CD14-positive monocyte (primary cell): ENCODE data around the gene ZNF79. TPM values are rescaled to one million over a fixed set of nuclear protein-coding genes. Genes with fewer than 3 reads are reported as not detected.

Source experiments
- DNase-seq, 3 donors: peaks; one replicate each; pipeline ENCODE4 v3.0.0-alpha.2; 2011 to 2022
- H2AFZ ChIP-seq: 2 replicates; pipeline ENCODE4 v1.6.0; 2012; ENCODE audit warnings: mild to moderate bottlenecking, low read depth, low read length, inconsistent platforms; ENCODE audit not compliant: insufficient read depth, poor library complexity, severe bottlenecking
- H3K27ac ChIP-seq, 2 donors: 1 replicate in 1 of 2; 2 replicates in 1 of 2; pipeline ENCODE4 v1.5.1; 2012 to 2013; ENCODE audit warnings: low read length in 2 of 2, control low read depth in 1 of 2, inconsistent platforms in 1 of 2, low read depth in 1 of 2, mild to moderate bottlenecking in 1 of 2
- H3K27me3 ChIP-seq, 2 donors: one replicate each; pipeline versions ENCODE4 v1.6.0 to v1.6.1; 2011 to 2013; ENCODE audit warnings: low read length in 2 of 2; ENCODE audit not compliant: control insufficient read depth in 2 of 2, insufficient read depth in 2 of 2
- H3K36me3 ChIP-seq, 2 donors: replicated peaks in 1 of 2; 1 replicate in 1 of 2; 2 replicates in 1 of 2; pipeline versions ENCODE4 v1.5.1 to v1.6.1; 2012 to 2013; ENCODE audit warnings: low read length in 2 of 2, control low read depth in 1 of 2, inconsistent platforms in 1 of 2, mild to moderate bottlenecking in 1 of 2; ENCODE audit not compliant: insufficient read depth in 2 of 2, control insufficient read depth in 1 of 2
- H3K4me1 ChIP-seq, 2 donors: 1 replicate in 1 of 2; 2 replicates in 1 of 2; pipeline versions ENCODE4 v1.5.1 to v1.6.1; 2012 to 2013; ENCODE audit warnings: low read length in 2 of 2, control low read depth in 1 of 2, inconsistent platforms in 1 of 2, mild to moderate bottlenecking in 1 of 2, moderate library complexity in 1 of 2; ENCODE audit not compliant: insufficient read depth in 2 of 2, control insufficient read depth in 1 of 2
- H3K4me2 ChIP-seq: replicated peaks from 2 replicates; pipeline ENCODE3; 2012; ENCODE audit warnings: low read length, moderate library complexity, mild to moderate bottlenecking; ENCODE audit not compliant: poor library complexity, severe bottlenecking; ENCODE audit errors: extremely low read depth
- H3K4me3 ChIP-seq, 3 experiments: fragments of 200-600 bp in 1 of 3; sonication (generic) in 1 of 3; replicated peaks in 1 of 3; 1 replicate in 2 of 3; 2 replicates in 1 of 3; pipeline ENCODE4 v1.5.1; 2011 to 2013; ENCODE audit warnings: low read length in 3 of 3, mild to moderate bottlenecking in 3 of 3, control low read depth in 2 of 3, low read depth in 2 of 3, inconsistent platforms in 1 of 3, moderate library complexity in 1 of 3
- H3K79me2 ChIP-seq: 2 replicates; pipeline ENCODE4 v1.6.0; 2012; ENCODE audit warnings: mild to moderate bottlenecking, control low read depth, inconsistent platforms, low read length, moderate library complexity; ENCODE audit not compliant: insufficient read depth
- H3K9ac ChIP-seq: 2 replicates; pipeline ENCODE4 v1.6.0; 2017; ENCODE audit warnings: low read length, mild to moderate bottlenecking; ENCODE audit not compliant: insufficient read depth, poor library complexity, severe bottlenecking
- H3K9me3 ChIP-seq, 2 donors: replicated peaks in 1 of 2; 1 replicate in 1 of 2; 2 replicates in 1 of 2; pipeline versions ENCODE4 v1.5.1 to v1.6.1; 2012 to 2013; ENCODE audit warnings: low read length in 2 of 2, control low read depth in 1 of 2; ENCODE audit not compliant: control insufficient read depth in 1 of 2, insufficient read depth in 1 of 2
- H4K20me1 ChIP-seq: 2 replicates; pipeline ENCODE4 v1.6.0; 2012; ENCODE audit warnings: mild to moderate bottlenecking, low read length, control low read depth, moderate library complexity; ENCODE audit not compliant: insufficient read depth
- H3K27ac Mint-ChIP-seq, 7 donors: one replicate each; pipeline ENCODE4 v1.8.0; 2020; ENCODE audit warnings: mild to moderate bottlenecking in 7 of 7, mixed read lengths in 7 of 7, moderate library complexity in 6 of 7, inconsistent platforms in 2 of 7
- H3K27me3 Mint-ChIP-seq, 3 donors: one replicate each; pipeline ENCODE4 v1.8.0; 2021 to 2022; ENCODE audit warnings: low read depth in 3 of 3, mild to moderate bottlenecking in 3 of 3, mixed read lengths in 3 of 3, moderate library complexity in 3 of 3, inconsistent platforms in 1 of 3
- H3K36me3 Mint-ChIP-seq, 2 donors: one replicate each; pipeline ENCODE4 v1.8.0; 2020; ENCODE audit warnings: mixed read lengths in 2 of 2, inconsistent platforms in 1 of 2, mild to moderate bottlenecking in 1 of 2
- H3K4me1 Mint-ChIP-seq: one replicate; pipeline ENCODE4 v1.8.0; 2020; ENCODE audit warnings: mild to moderate bottlenecking, mixed read lengths
- H3K4me3 Mint-ChIP-seq, 2 donors: one replicate each; pipeline ENCODE4 v1.8.0; 2020; ENCODE audit warnings: mild to moderate bottlenecking in 2 of 2, mixed read lengths in 2 of 2, moderate library complexity in 1 of 2
- H3K9me3 Mint-ChIP-seq, 7 donors: one replicate each; pipeline ENCODE4 v1.8.0; 2020 to 2022; ENCODE audit warnings: mixed read lengths in 7 of 7, mild to moderate bottlenecking in 6 of 7, moderate library complexity in 6 of 7, inconsistent platforms in 2 of 7
- WGBS: methylation state at CpG from one replicate; pipeline ENCODE4 v1.1.5; 2013; ENCODE audit warnings: missing lambda C conversion rate; ENCODE audit not compliant: insufficient coverage; 5-methylcytosine and 5-hydroxymethylcytosine counted together
- intact Hi-C, 2 donors: fragments of 100-400 bp; cut with micrococcal nuclease; formaldehyde crosslinking; loops; one replicate each; pipeline versions ENCODE4 v1.15.0 to v1.15.1; 2023
- polyA plus RNA-seq, 3 donors: library from polyadenylated mRNA; depleted of rRNA in 1 of 3; unstranded in 2 of 3; stranded (reverse) in 1 of 3; fragments of 300-500 nt in 2 of 3; fragments of >200 nt in 1 of 3; fragmentation: Illumina TruSeq in 2 of 3; gene quantifications; 1 replicate in 2 of 3; 2 replicates in 1 of 3; pipeline ENCODE4 v1.2.3, GENCODE V29; 2012 to 2021
- TF ChIP-seq, protein P1 (sequence below): fragments of 200-600 bp; IDR thresholded peaks from one replicate; pipeline ENCODE4 v1.8.0; 2022; ENCODE audit warnings: antibody characterized with exemption, mild to moderate bottlenecking

The ZNF79 gene
- polyA plus RNA-seq, 3 donors: 1.4 to 3.3 (median 2.0) TPM

DNA sequence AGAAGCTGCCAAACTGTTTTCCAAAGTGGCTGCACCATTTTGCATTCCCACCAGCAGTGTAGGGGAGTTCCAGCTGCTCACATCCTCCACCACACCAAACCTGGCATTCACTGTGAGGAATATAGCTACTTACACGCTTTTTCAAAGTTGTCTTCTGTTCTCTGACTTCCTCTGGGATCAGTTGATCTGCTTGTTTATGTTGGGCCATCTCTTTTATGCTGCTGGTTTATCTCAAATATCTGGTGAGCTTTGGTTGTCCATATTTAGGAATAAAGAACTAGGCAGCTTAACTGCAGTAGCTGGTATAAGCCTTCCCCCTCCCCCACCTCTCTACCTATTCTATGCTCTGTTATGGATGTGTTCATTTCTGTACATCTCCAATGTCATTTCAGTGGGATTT lies 8.5 kb upstream of the ZNF79 start:
- H3K27me3 ChIP-seq: no peaks in the 10 kb centered on the region
- no peak for DNase-seq
- Mint-ChIP-seq H3K4me3 (no peak overlapping the region), H3K27me3 (peaks cover 9 to 19% (median 13%) of the 10 kb centered on the region in 3 donors), H3K4me1 (peaks cover 27% of the 10 kb centered on the region), H3K36me3 (peaks cover 1 to 5% of the 10 kb centered on the region in 2 donors), H3K9me3 (no peaks in the 10 kb centered on the region), H3K27ac (no peak overlapping the region)
- no peak overlapping the region for H3K9ac ChIP-seq
- no peak overlapping the region for H3K4me2 ChIP-seq
- H3K9me3 ChIP-seq: no peaks in the 10 kb centered on the region
- H3K79me2 ChIP-seq: no peaks in the 10 kb centered on the region
- no CpG with 5 or more reads among the region's 1 CpG for WGBS
- peaks cover 18 to 27% of the 10 kb centered on the region in 2 donors for H3K4me1 ChIP-seq
- H3K27ac ChIP-seq: no peak overlapping the region
- H3K36me3 ChIP-seq: no peaks in the 10 kb centered on the region
- H3K4me3 ChIP-seq: no peak overlapping the region
- intact Hi-C loops: no loop called here
- TF ChIP-seq, protein P1, sequence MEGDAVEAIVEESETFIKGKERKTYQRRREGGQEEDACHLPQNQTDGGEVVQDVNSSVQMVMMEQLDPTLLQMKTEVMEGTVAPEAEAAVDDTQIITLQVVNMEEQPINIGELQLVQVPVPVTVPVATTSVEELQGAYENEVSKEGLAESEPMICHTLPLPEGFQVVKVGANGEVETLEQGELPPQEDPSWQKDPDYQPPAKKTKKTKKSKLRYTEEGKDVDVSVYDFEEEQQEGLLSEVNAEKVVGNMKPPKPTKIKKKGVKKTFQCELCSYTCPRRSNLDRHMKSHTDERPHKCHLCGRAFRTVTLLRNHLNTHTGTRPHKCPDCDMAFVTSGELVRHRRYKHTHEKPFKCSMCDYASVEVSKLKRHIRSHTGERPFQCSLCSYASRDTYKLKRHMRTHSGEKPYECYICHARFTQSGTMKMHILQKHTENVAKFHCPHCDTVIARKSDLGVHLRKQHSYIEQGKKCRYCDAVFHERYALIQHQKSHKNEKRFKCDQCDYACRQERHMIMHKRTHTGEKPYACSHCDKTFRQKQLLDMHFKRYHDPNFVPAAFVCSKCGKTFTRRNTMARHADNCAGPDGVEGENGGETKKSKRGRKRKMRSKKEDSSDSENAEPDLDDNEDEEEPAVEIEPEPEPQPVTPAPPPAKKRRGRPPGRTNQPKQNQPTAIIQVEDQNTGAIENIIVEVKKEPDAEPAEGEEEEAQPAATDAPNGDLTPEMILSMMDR: no peak
- H4K20me1 ChIP-seq: no peaks in the 10 kb centered on the region
- H2AFZ ChIP-seq: no peak overlapping the region

DNA sequence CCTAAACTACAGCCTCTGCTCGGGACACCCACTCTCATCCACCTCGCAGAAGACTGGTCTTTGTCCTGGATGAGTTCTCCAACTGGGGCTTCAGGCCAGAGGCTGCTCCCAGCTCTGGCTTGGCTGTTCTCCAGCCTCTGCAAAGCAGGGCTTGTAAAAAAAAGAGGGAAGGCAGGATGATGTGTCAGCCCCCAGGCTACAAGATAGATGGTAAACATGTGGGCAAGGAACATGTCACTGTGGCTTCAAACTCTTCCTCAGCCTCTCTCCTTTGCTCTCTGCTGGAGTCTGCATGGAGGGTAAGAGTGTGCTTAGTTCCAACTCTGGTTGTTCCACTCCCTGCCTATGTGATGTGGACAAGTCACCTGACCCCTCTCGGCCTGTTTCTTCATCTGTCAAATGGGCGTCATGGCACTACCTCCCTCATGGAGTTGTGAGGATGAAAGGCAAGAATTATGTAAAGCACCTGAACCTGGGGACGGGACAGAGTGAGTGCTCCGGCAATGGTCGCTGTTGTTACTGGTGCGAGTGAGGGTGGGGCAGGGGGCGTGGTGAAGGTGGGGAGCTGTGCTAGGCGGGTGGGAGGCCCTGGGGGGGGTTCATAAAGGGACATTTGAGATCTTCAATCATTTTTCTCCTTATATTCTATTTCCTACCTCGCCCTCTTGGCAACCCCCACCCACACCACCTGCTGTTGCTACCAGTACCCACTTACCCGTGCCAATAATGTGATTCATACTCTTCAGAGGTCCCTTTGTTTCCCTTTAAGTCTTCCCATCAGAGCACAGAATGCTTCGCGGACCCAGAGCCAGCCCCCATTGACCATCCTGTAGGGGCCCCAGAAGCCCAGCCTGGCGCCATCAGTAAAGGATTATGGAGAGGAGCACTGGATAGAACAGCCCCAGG lies 6.8 kb upstream of the ZNF79 start:
- peaks cover 4% of the 10 kb centered on the region for H3K79me2 ChIP-seq
- 100% methylated on average over 7 of the region's 15 CpGs for WGBS
- H3K4me2 ChIP-seq: no peak overlapping the region
- peaks cover 10 to 17% (median 13%) of the 10 kb centered on the region in 3 donors for H3K27me3 Mint-ChIP-seq
- no peaks in the 10 kb centered on the region for H3K27me3 ChIP-seq
- no peak overlapping the region for H2AFZ ChIP-seq
- peak overlapping the region in 1 of 7 donors; percentile 43 for H3K27ac Mint-ChIP-seq
- no peak overlapping the region for H3K4me3 Mint-ChIP-seq
- no peak for DNase-seq
- H3K9me3 Mint-ChIP-seq: no peaks in the 10 kb centered on the region
- peaks cover 4 to 10% of the 10 kb centered on the region in 2 donors for H3K4me1 ChIP-seq
- no peaks in the 10 kb centered on the region for H3K36me3 ChIP-seq
- H4K20me1 ChIP-seq: no peaks in the 10 kb centered on the region
- H3K9ac ChIP-seq: no peak overlapping the region
- H3K4me1 Mint-ChIP-seq: peaks cover 11% of the 10 kb centered on the region
- H3K36me3 Mint-ChIP-seq: peaks cover 0 to 5% of the 10 kb centered on the region in 2 donors
- no peaks in the 10 kb centered on the region for H3K9me3 ChIP-seq
- intact Hi-C loops: no loop called here
- H3K4me3 ChIP-seq: no peak overlapping the region
- TF ChIP-seq, protein P1: no peak
- H3K27ac ChIP-seq: no peak overlapping the region
